K562 (cell line): ENCODE measurements around the gene CERS3. TPM values are rescaled to one million over a fixed set of nuclear protein-coding genes. Genes with fewer than 3 reads are reported as not detected.

Experiments used
- ATAC-seq: fragments of 200-7000 bp; cut with Tn5 transposase; 3 replicates; pipeline ENCODE4 v1.9.1; 2020; ENCODE audit warnings: moderate library complexity
- BruUV-seq: library from RNA; stranded (reverse); fragments of 400-500 nt; replicated peaks from 2 replicates; lab custom pipeline; 2021; lab: Mats Ljungman, UMichigan
- CTCF ChIA-PET: fragments of 300-600 bp; formaldehyde crosslinking; extraction: SDS; loops from one replicate; lab custom pipeline; 2021; ENCODE audit warnings: low intra/inter-chr PET ratio; lab: Yijun Ruan, JAX
- POLR2A ChIA-PET: fragments of 300-600, 350-650 bp; sonication (Branson Sonifier 250); formaldehyde crosslinking; extraction: SDS; loops from one replicate; lab custom pipeline; 2021; ENCODE audit warnings: antibody characterized with exemption, inconsistent platforms; lab: Yijun Ruan, JAX
- DNase-seq, 4 experiments: peaks; one replicate each; pipeline versions ENCODE4 v3.0.0 to v3.0.0-alpha.2; 2011 to 2018; ENCODE audit warnings: low spot score in 3 of 4, mixed read lengths in 3 of 4; ENCODE audit errors: extremely low read depth in 1 of 4
- FAIRE-seq: peaks from 2 replicates; lab custom pipeline; 2011; peaks lifted over from hg19 to GRCh38; lab: Jason Lieb, UNC
- H2AFZ ChIP-seq: 2 replicates; pipeline ENCODE4 v1.6.0; 2011; ENCODE audit warnings: low read depth, low read length, control low read depth, inconsistent platforms
- H3K27ac ChIP-seq: fragments of 200-600 bp; 3 replicates; pipeline ENCODE4 v1.8.0; 2011; ENCODE audit warnings: low read depth, mild to moderate bottlenecking, control low read depth, inconsistent platforms, low read length, moderate library complexity, mixed read lengths; ENCODE audit errors: extremely low read depth
- H3K27me3 ChIP-seq, 2 experiments: fragments of 300-600 bp in 1 of 2; 2 replicates in 1 of 2; 3 replicates in 1 of 2; pipeline versions ENCODE4 v1.6.0 to v1.8.0; 2011; ENCODE audit warnings: inconsistent platforms in 2 of 2, low read length in 2 of 2, mild to moderate bottlenecking in 1 of 2, mixed read lengths in 1 of 2, moderate library complexity in 1 of 2; ENCODE audit not compliant: control insufficient read depth in 2 of 2, insufficient read depth in 2 of 2
- H3K36me3 ChIP-seq: fragments of 300-600 bp; 3 replicates; pipeline ENCODE4 v1.8.0; 2011; ENCODE audit warnings: mild to moderate bottlenecking, low read length, inconsistent platforms; ENCODE audit not compliant: control insufficient read depth, insufficient read depth
- H3K4me1 ChIP-seq, 2 experiments: fragments of 200-600 bp in 1 of 2; replicated peaks in 1 of 2; 2 replicates in 1 of 2; 3 replicates in 1 of 2; pipeline versions ENCODE4 v1.5.1 to v1.8.0; 2011; ENCODE audit warnings: inconsistent platforms in 2 of 2, low read length in 2 of 2, mild to moderate bottlenecking in 1 of 2, mixed read lengths in 1 of 2, moderate library complexity in 1 of 2; ENCODE audit not compliant: control insufficient read depth in 2 of 2, insufficient read depth in 2 of 2
- H3K4me2 ChIP-seq: 2 replicates; pipeline ENCODE4 v1.6.1; 2011; ENCODE audit warnings: low read length, control low read depth, inconsistent platforms, mixed read lengths; ENCODE audit not compliant: insufficient read depth
- H3K4me3 ChIP-seq: fragments of 200-600 bp; sonication (generic), shearing (Covaris generic); 2 replicates; pipeline ENCODE4 v1.5.1; 2016; ENCODE audit warnings: control low read depth, inconsistent platforms
- H3K79me2 ChIP-seq: fragments of 200-600 bp; 3 replicates; pipeline ENCODE4 v1.8.0; 2011; ENCODE audit warnings: low read length, inconsistent platforms; ENCODE audit not compliant: control insufficient read depth, insufficient read depth
- H3K9ac ChIP-seq, 2 experiments: 2 replicates each; pipeline versions ENCODE4 v1.6.0 to v1.6.1; 2011; ENCODE audit warnings: low read depth in 2 of 2, low read length in 2 of 2, control low read depth in 1 of 2, inconsistent platforms in 1 of 2, mild to moderate bottlenecking in 1 of 2, mixed read lengths in 1 of 2; ENCODE audit not compliant: insufficient read depth in 1 of 2
- H3K9me1 ChIP-seq: one replicate; pipeline ENCODE4 v1.6.0; 2011; ENCODE audit warnings: inconsistent platforms, mild to moderate bottlenecking, low read length, moderate library complexity; ENCODE audit not compliant: control insufficient read depth, insufficient read depth
- H3K9me3 ChIP-seq: replicated peaks from 2 replicates; pipeline ENCODE4 v1.5.1; 2011; ENCODE audit warnings: low read depth, low read length, inconsistent platforms; ENCODE audit not compliant: control insufficient read depth, insufficient read depth
- H4K20me1 ChIP-seq: replicated peaks from 2 replicates; pipeline ENCODE4 v1.6.1; 2011; ENCODE audit warnings: low read length, inconsistent platforms, mixed read lengths; ENCODE audit not compliant: control insufficient read depth, insufficient read depth
- ATF1 ChIP-seq, 2 experiments: fragments of 450-650 bp in 1 of 2; IDR thresholded peaks; 2 replicates each; pipeline ENCODE4 v1.6.1; 2016; ENCODE audit warnings: missing compliant biosample characterization in 1 of 2, missing genetic modification characterization in 1 of 2
- CREB1 ChIP-seq, 2 experiments: sonication (generic) in 1 of 2; formaldehyde crosslinking in 1 of 2; IDR thresholded peaks; 2 replicates each; pipeline versions ENCODE4 v1.6.1 to v1.8.0; 2012 to 2022; ENCODE audit warnings: inconsistent platforms in 1 of 2, mild to moderate bottlenecking in 1 of 2, missing genetic modification reagents in 1 of 2, moderate library complexity in 1 of 2
- HMGN3 ChIP-seq: IDR thresholded peaks from 2 replicates; pipeline ENCODE4 v1.6.1; 2011; ENCODE audit warnings: borderline replicate concordance, low read depth, mild to moderate bottlenecking, mixed read lengths, low read length; ENCODE audit not compliant: insufficient read length; ENCODE audit errors: extremely low read depth
- HOXB6 ChIP-seq: fragments of 250-450 bp; sonication (Bioruptor Pico); IDR thresholded peaks from 2 replicates; pipeline ENCODE4 v1.5.1; 2022; ENCODE audit warnings: mild to moderate bottlenecking, borderline replicate concordance
- MYC ChIP-seq, 2 experiments: fragments of 250-450 bp in 1 of 2; sonication (Bioruptor Pico) in 1 of 2; IDR thresholded peaks; 2 replicates each; pipeline versions ENCODE4 v1.5.1 to v1.6.1; 2012 to 2021; ENCODE audit warnings: low read depth in 2 of 2, borderline replicate concordance in 1 of 2, improper control_type of control experiment in 1 of 2, low read length in 1 of 2, mild to moderate bottlenecking in 1 of 2, moderate library complexity in 1 of 2
- NFE2 ChIP-seq: IDR thresholded peaks from 2 replicates; pipeline ENCODE4 v1.6.1; 2014; ENCODE audit warnings: antibody characterized with exemption, low read depth
- NR2C1 ChIP-seq, 2 experiments: fragments of 450-650 bp; IDR thresholded peaks; 2 replicates each; pipeline ENCODE4 v1.6.1; 2017; ENCODE audit warnings: mild to moderate bottlenecking in 2 of 2, antibody characterized with exemption in 1 of 2, inconsistent platforms in 1 of 2, missing compliant biosample characterization in 1 of 2, missing genetic modification characterization in 1 of 2
- PTBP1 ChIP-seq: fragments of 200-400 bp; formaldehyde crosslinking; IDR thresholded peaks from 2 replicates; pipeline ENCODE4 v1.6.1; 2017; ENCODE audit warnings: low read depth, low read length
- PTTG1 ChIP-seq: fragments of 450-650 bp; IDR thresholded peaks from 2 replicates; pipeline ENCODE4 v1.6.1; 2016; ENCODE audit warnings: low read depth, mild to moderate bottlenecking, missing genetic modification characterization, missing compliant biosample characterization
- SMC3 ChIP-seq: conservative IDR thresholded peaks from 2 replicates; pipeline ENCODE4 v1.6.1; 2011; ENCODE audit warnings: low read depth, low read length, improper control_type of control experiment; ENCODE audit not compliant: insufficient read depth
- TFAM ChIP-seq: fragments of 250-450 bp; sonication (Bioruptor Pico); conservative IDR thresholded peaks from 2 replicates; pipeline ENCODE4 v1.5.0; 2021; ENCODE audit warnings: mild to moderate bottlenecking, moderate library complexity
- YY1 ChIP-seq, 3 experiments: IDR thresholded peaks; 2 replicates each; pipeline ENCODE4 v1.6.1; 2011; ENCODE audit warnings: low read length in 2 of 3, mild to moderate bottlenecking in 2 of 3, moderate library complexity in 2 of 3, borderline replicate concordance in 1 of 3, control low read depth in 1 of 3, low read depth in 1 of 3; ENCODE audit not compliant: insufficient read depth in 3 of 3, insufficient replicate concordance in 2 of 3, control insufficient read depth in 1 of 3, insufficient read length in 1 of 3; ENCODE audit errors: extremely low read depth in 1 of 3
- ZFP30 ChIP-seq: fragments of 250-450 bp; sonication (Bioruptor Pico); IDR thresholded peaks from 2 replicates; pipeline ENCODE4 v1.8.0; 2022; ENCODE audit warnings: moderate library complexity, mild to moderate bottlenecking, inconsistent platforms, borderline replicate concordance
- ZNF384 ChIP-seq: IDR thresholded peaks from 2 replicates; pipeline ENCODE4 v1.6.1; 2012; ENCODE audit warnings: low read depth, low read length, improper control_type of control experiment
- WGBS: fragments of 100-300 bp; shearing (Covaris generic); methylation state at CpG from one replicate; pipeline ENCODE4 v1.1.6; 2016; ENCODE audit warnings: low coverage, mixed read lengths; ENCODE audit not compliant: insufficient coverage; ENCODE audit errors: missing lambda C conversion rate; 5-methylcytosine and 5-hydroxymethylcytosine counted together
- in situ Hi-C: fragments of 300-500 bp; cut with MboI; formaldehyde crosslinking; loops from 4 replicates; pipeline ENCODE4 v1.15.0; 2018; ENCODE audit warnings: inconsistent platforms, mixed read lengths
- intact Hi-C: fragments of 100-400 bp; cut with micrococcal nuclease; formaldehyde crosslinking; loops from 2 replicates; pipeline ENCODE4 v1.14.2; 2022
- polyA plus RNA-seq, 8 experiments: library from polyadenylated mRNA; depleted of rRNA in 4 of 8; stranded (reverse) in 5 of 8; unstranded in 3 of 8; fragments of >200 nt; fragmentation: Nextera tagmentation in 2 of 8; fragmentation: Illumina TruSeq in 1 of 8; extraction: Ambion mirVana in 2 of 8; extraction: Trizol in 1 of 8; gene quantifications; 2 replicates each; pipeline versions ENCODE4 v1.2.1 to v1.2.3, GENCODE V29; 2011 to 2014; ENCODE audit warnings: inconsistent platforms in 1 of 8, missing spikeins in 1 of 8
- total RNA-seq, 7 experiments: library from RNA; depleted of rRNA in 6 of 7; stranded (reverse); fragments of >200 nt in 6 of 7; fragmentation: Illumina TruSeq in 2 of 7; extraction: Trizol in 2 of 7; gene quantifications; 2 replicates each; pipeline versions ENCODE4 v1.2.1 to v1.2.3, GENCODE V29; 2011 to 2021; ENCODE audit warnings: low replicate concordance in 1 of 7
- TF ChIP-seq, protein P1 (sequence below): fragments of 450-650 bp; IDR thresholded peaks from 2 replicates; pipeline ENCODE4 v1.6.1; 2016; ENCODE audit warnings: antibody characterized with exemption
- TF ChIP-seq, protein P2 (sequence below): sonication (generic); formaldehyde crosslinking; IDR thresholded peaks from 2 replicates; pipeline ENCODE4 v1.8.0; 2022; ENCODE audit warnings: mild to moderate bottlenecking, missing genetic modification reagents

CERS3 gene
- total and polyA plus RNA-seq, 9 of the 15 experiments (the other 6 are each of a cell fraction or from before 2014, with no cell fraction given), result not detected

DNA sequence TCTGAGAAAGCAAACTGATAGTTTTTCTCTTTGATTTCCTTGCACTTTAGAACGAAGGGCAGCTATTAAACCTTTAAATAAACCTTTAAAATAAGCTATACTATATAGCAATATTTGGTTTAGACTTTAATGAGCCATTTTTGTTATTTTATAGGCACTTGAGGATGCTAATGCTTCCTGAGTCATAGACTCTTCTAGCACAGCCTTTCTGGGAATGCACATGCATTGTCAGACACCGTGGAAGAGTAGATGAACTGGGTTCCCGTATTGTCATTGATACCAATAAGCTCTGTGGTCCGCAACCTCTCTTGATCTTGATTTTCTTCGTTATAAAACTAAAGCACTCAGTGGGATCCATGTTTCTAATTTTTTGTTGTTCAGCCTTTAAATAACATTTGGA lies 27.6 kb downstream of the CERS3 start (continued):
- TF ChIP-seq ZFP30, result no peak
- no peak for TF ChIP-seq CREB1 (IDR thresholded peaks at IDR 0.05)
- no peak for TF ChIP-seq CREB1 (CRISPR knock-in tag; IDR thresholded peaks at IDR 0.05)
- no peak for TF ChIP-seq SMC3
- no peak for TF ChIP-seq ZNF384
- TF ChIP-seq NR2C1 (IDR thresholded peaks at IDR 0.05), result no peak
- no peak for TF ChIP-seq NR2C1 (tag; IDR thresholded peaks at IDR 0.05)
- TF ChIP-seq, protein P1, sequence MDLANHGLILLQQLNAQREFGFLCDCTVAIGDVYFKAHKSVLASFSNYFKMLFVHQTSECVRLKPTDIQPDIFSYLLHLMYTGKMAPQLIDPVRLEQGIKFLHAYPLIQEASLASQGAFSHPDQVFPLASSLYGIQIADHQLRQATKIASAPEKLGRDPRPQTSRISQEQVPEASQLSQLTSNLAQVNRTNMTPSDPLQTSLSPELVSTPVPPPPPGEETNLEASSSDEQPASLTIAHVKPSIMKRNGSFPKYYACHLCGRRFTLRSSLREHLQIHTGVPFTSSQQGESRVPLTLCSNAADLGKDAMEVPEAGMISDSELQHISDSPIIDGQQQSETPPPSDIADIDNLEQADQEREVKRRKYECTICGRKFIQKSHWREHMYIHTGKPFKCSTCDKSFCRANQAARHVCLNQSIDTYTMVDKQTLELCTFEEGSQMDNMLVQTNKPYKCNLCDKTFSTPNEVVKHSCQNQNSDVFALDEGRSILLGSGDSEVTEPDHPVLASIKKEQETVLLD, result no peak
- no peak for TF ChIP-seq NFE2
- no peak for TF ChIP-seq PTBP1

DNA sequence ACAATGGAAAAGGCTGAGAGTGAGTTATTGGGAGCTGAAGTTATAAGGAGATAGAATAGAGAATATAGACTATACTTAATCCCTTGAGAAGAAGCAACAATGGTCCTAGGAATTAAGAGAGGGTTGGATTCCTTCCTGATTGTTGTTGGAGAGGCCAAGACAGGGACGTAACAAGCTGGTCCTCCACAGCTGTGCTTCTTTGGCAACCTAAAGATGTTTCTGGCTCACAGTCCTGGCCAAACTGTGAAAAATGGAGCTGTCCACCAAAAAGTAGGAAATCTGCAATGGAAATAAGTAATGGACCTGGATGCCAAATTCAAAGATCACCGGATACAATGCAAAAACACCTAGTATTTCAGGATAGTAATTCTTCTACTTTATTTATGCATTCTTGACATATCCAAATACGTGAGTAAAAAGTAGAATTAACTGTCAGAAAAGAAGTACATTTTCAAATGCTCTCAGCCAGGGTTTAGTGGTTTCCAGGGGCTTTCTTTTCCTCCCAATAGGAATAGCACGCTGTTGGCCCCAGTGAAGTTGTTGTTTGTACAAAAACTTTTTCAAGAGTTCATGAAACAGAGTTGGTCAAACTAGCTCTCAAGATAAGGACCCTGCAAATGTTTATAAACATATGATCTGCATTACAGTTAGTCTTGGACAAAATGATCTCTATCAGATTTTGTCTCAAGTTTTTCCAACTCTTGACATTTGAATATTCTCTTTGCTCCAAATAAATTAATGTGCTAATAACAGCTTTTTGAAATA lies 28.3 kb downstream of the CERS3 start:
- in situ Hi-C loops (no loop called here), intact Hi-C loops (no loop called here)
- FAIRE-seq, result no peak
- H3K9me3 ChIP-seq, result no peaks in the 10 kb centered on the region
- no peak overlapping the region for H3K4me3 ChIP-seq
- no peak overlapping the region for H3K4me2 ChIP-seq
- whole genome bisulfite sequencing, result 2% methylated on average over 4 of the region's 4 CpGs
- no TSS peak for BruUV-seq
- POLR2A ChIA-PET, result no interaction called here
- CTCF ChIA-PET, result no interaction called here
- H2AFZ ChIP-seq, result no peak overlapping the region
- DNase-seq, result no peak
- no peaks in the 10 kb centered on the region; a peak in 1 of 5 replicates for H3K27me3 ChIP-seq
- no peak overlapping the region for H3K9ac ChIP-seq
- H3K27ac ChIP-seq, result no peak overlapping the region
- H3K9me1 ChIP-seq, result no peaks in the 10 kb centered on the region
- no peaks in the 10 kb centered on the region for H3K79me2 ChIP-seq
- no peaks in the 10 kb centered on the region for H4K20me1 ChIP-seq
- H3K4me1 ChIP-seq, result no peaks in the 10 kb centered on the region
- ATAC-seq, result no peak
- no peaks in the 10 kb centered on the region for H3K36me3 ChIP-seq
- TF ChIP-seq ATF1 (CRISPR knock-in tag; IDR thresholded peaks at IDR 0.05) (no peak), ATF1 (tag; IDR thresholded peaks at IDR 0.05) (no peak), HOXB6 (CRISPR knock-in tag) (no peak), PTTG1 (tag) (no peak), YY1 (IDR thresholded peaks at IDR 0.05; ENCODE audit: borderline replicate concordance in 1 of 3, control insufficient read depth in 1 of 3, extremely low read depth in 1 of 3, insufficient read depth in 3 of 3, insufficient read length in 1 of 3, insufficient replicate concordance in 2 of 3, low read depth in 1 of 3, low read length in 2 of 3) (no peak), MYC (IDR thresholded peaks at IDR 0.05; ENCODE audit: low read depth, low read length) (no peak), MYC (CRISPR knock-in tag; IDR thresholded peaks at IDR 0.05; ENCODE audit: borderline replicate concordance, low read depth) (no peak), HMGN3 (no peak), TFAM (CRISPR knock-in tag) (no peak)
- TF ChIP-seq, protein P2, sequence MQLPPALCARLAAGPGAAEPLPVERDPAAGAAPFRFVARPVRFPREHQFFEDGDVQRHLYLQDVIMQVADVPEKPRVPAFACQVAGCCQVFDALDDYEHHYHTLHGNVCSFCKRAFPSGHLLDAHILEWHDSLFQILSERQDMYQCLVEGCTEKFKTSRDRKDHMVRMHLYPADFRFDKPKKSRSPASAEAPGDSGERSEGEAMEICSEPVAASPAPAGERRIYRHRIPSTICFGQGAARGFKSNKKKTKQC, result no peak
